Activated CD8-positive, alpha-beta memory T cell treated with anti-CD3 and anti-CD28 coated beads for 4 hours (primary cell): ENCODE measurements around the gene CHMP2B.
"Not testable (repeated sequence)": the region's sequence is repeated elsewhere in the genome, so short reads cannot be mapped to it uniquely, and the experiment has no call there.

Experiments used
- DNase-seq, 2 donors: peaks; one replicate each; pipeline ENCODE4 v3.0.0-alpha.2; 2020; ENCODE audit warnings: low read depth in 2 of 2

CHMP2B gene

DNA sequence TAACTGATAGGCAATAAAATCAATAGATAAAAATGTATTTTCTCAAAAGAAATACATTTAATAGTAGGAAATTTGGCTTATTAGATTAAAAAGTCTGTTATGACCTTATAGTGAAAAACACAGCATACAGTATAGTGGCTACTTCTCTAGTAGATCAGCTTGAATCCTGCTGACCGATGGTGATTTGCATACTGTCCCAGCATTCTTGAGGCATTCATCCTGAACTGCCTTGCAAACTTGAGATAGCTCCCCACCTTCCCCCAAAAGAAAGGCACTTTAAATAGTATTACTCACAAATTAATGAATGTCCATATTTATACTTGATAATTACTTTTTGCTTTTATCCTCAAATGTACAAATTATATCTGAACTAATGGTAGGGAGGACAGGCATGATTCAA, 6.7 kb downstream of the CHMP2B start:
- no peak for DNase-seq

DNA sequence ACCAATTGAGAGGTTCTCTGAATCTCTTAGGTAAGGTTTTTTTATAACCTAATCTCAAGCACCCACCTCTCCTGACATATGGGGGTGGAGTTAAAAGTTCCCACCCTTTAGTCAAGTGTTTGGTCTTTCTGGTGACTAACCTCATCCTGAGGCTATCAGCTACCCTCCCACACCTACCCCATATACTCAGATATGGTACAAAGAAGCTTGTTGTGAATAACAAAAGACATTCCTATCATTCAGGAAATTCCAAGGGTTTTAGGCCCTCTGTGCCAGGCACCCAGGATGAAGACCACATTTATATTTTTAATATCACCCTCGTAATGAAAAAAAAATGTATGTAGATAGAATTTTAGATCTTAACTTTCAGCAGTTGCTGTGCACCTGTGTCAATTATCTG, 9.0 kb downstream of the CHMP2B start:
- no peak for DNase-seq

DNA sequence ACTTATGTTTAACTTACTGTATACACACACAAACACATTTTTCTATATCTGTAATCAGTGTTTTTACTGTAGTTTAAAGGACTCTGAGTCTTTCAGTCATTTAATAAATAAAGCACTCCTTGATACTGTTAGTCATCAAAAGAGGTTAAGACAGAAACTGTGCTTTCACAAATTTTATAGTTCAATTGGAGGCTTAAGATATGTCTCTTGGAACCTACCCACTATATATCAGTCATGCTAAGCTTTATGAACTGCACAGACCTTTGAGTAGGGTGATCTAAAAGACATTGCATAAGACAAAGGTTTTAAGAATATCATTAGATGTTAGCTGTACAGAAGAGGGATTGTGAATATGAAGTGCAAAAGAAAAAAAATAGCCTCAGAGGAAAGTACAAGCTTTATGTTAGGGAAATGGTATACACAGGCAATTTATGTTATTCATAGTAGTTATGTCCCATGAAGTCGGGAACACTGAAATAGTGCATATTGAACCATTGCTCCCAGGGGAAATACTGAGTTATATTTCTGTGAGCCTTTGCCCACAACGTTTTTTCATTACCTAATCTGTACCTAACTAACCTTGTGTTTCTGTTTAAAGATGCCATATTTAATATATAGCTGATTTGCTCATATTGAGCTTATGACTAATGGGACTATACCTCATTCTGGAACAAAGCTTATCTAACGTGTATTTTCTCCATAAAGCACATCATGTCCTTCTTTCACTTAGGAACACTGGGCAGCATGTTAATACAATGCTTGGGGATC, 19.7 kb downstream of the CHMP2B start:
- no peak for DNase-seq

DNA sequence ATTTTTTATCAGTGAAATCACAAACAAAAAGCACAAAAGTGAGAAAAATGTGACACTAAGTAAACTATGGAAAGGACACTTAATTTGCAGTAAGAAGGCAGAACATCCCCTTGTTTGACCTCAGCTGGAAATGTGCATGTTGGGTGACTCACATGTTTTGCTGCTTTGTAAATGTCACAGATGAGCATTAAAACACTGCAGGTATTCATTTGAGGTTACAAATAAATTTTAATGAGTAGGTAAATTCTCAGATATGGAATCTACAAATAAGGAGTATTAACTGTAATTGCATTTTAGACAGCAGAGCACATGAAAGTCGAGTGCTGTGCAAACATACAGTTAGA, 20.3 kb downstream of the CHMP2B start:
- no peak for DNase-seq

DNA sequence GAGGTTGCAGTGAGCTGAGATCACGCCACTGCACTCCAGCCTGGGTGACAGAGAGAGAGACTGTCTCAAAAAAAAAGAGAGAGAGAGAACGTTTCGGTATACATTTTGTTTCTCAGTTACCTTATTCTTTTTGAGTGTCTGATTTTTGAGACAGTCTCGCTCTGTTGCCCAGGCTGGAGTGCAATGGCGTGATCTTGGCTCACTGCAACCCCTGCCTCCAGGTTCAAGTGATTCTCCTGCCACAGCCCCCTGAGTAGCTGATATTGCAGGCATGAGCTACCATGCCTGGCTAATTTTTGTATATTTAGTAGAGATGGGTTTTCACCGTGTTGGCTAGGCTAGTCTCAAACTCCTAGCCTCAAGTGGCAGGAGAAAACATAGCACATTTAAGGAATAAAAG, 21.1 kb downstream of the CHMP2B start:
- DNase-seq = not testable (repeated sequence)

DNA sequence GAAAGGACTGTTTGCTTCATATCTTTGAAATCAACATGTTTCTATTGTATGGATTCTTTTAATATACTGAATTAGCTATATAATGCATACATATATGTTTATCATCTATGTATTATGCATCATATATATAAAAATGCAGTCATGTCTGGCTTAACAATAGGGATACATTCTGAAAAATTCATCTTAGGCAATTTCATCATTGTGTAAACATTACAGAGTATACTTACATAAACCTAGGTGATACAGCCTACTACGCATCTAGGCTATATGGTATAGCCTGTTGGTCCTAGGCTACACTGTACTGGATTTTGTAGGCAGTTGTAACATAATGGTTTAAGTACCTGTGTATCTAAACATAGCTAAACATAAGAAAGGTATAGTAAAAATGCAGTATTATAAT, 21.7 kb downstream of the CHMP2B start:
- no peak for DNase-seq

DNA sequence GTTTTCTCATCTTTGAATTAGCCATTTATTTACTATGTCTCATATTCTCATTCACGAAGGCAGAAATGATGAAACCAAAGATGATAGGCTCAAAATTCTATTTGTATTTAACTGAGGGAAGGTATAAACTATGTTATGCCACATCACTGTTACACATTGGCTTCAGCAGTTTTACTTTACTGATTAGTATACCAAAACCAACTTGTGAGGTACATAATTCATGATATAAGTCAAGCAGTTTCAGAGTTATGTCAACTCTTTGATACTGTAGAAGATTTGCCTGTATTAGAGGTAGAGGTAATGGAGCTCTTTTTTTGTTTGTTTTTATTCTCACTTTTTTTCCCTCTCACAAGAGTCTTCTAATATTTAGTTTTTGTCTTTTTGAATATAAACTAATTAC, 22.9 kb downstream of the CHMP2B start:
- no peak for DNase-seq

DNA sequence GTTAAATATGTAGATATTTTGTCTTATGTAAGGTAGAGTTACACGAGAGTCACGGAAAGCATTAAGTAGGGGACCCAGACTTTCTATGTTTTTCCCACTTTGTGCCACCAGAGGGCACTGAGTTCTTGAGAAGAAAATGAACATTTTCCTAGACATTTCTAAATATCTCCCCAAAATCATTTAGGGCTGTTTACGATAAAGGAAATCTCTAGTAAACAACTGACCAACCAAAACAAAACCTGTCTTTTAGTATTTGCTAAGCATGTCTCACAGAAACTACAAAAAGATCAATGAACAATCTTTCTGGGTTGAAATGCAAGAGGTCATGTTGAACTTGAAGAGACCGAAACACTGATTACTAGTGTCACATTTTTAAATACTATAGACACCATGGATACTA, 33.2 kb downstream of the CHMP2B start:
- DNase-seq = no peak

DNA sequence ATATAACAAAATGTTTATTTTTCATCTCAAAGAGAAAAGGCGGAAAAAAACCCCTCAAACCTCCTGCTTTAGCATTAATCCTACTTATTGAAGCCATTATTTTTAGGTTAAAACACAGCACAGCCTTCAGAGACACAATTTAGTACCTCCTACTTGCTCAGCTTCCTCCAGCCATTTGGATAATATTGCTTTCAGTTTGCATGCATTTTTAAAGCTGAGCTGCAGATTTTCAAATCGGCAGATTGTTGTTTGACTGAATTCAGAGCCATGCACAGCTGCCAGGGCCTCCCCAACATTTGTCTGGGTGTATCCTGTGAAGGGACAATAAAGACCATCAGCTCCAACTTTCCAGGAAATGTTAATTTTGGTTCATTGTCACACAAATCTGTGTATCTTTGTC, 34.8 kb downstream of the CHMP2B start:
- DNase-seq = no peak

DNA sequence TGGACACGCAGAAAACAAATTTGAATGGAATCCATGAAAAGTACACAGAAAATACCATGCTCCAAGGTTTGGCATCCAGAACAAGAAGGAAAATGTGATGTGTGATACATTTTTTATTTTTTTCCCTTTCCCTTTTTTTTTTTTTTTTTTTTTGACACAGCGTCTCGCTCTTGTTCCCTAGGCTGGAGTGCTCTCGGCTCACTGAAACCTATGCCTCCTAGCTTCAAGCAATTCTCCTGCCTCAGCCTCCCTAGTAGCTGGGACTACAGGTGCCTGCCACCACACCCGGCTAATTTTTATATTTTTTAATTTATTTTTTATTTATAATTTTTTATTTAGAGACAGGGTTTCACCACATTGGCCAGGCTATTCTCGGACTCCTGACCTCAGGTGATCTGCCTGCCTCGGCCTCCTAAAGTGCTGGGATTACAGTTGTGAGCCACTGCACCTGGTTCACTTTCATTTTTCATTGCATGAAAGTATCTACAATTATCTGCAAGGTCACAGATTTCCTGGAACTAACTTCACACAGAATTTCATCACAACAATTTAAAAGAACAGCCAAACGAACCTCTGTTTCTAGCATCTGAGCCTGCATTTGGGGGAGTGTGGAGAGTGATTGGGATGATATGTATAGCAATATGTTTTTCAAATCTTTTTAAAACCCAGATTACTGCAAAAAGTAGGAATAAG, 41.0 kb downstream of the CHMP2B start:
- DNase-seq = no peak

DNA sequence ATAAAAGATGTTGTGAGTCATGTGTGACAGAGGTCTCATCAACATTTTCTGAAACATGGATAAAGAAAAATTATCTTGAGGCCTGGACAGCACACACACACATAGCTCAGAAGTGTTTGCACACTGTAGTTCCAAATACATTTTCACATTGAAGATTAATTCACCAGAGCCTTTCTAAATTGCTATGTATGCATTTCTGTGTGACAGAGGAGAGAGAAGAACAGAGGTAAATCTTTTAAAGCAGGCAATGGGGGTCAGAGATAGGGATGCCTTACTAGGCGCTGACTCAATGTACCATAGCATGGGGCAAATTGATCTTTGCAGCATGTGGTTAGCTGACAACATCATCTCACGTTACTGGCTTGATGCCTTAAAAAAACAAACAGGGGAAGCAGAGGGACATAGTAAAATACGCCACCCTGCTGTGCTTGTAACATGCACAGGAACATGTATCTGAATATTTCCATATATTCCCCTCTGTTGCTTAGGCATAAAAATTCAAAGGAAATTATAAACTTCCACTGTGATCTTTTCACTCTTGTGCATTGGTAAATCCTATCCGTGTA, 41.6 kb downstream of the CHMP2B start:
- DNase-seq = no peak

DNA sequence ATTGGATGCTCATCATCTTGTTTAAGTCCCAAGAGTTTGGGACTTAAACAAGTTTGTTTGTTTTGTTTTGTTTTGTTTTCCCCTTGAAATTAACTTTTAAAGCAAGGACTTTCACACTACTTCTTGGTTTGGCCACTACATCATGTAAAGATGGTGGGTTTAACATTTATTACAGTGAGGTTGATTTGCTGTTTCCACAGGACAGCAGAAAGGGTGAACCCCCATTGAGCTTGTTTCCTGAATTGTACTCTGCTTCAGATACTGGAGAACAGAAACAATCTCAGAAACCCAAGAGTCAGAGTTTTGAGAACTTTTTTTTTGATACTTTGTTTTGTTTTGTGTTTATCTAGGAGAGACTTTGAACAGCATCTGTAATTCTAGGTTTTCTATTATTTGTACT, 42.6 kb downstream of the CHMP2B start:
- DNase-seq = no peak

DNA sequence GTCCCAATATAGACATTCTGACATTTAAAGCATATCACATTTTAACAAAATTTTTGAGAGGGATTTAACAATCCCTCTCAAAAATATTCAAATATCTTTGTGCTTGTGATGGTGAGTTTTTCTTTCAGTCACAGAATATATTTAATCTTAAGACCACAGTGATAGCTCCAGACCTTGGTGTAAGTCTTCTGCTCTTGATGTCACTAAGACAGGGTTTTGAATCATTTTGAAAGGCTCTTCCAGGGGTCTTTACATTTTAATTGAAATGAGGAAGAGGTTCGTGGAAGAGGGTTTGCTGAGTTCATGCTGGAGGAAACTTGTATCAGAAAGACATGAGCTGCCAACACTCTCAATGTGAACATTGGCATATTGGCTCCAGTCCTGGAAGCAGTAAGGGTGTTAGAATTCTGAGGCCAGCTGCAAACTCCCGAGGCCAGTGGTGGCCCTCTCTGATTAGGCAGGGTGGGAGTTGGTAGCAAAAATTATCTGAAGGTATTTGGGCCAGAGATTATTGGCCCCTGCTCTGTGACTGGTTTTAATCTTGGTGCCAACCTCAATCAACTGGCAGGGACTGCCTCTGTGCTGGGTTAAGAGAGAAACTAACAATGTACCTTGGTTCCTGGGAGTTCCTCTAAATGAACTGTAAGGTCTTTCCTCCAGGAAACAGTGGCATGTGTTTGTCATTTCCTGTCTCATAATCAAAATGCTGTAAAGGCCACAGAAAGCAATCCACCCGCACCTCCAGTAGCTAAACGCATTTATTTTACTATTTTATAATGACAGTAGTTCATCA, 44.0 kb downstream of the CHMP2B start:
- DNase-seq = no peak

DNA sequence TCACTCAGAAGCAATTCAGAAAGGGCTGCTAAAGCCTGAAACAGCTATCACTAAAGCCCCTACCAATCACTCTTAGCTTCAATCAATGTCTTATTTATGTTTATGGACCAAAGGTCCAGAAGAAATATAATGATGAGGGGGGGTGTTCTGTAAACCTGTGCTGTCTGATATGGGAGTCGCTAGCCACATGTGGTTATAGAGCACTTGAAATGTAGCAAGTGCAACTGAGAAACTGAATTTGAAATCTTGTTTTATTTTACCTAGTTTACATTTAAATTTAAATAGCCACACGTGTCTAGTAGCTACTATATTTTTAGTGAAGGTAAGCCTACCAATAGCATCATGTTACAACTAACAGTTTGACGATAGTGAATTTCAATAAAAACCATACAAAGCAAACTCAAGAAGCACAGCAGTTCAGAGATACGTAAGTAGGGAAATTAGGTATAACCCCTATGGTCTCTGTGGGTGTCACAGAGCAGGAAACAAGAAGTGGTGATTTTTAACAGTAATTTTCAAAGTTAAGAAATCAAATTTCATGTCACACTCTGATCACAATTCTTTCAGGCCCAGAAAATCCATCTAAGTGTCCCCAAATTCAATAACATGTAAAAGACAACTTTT, 45.7 kb downstream of the CHMP2B start:
- no peak for DNase-seq

DNA sequence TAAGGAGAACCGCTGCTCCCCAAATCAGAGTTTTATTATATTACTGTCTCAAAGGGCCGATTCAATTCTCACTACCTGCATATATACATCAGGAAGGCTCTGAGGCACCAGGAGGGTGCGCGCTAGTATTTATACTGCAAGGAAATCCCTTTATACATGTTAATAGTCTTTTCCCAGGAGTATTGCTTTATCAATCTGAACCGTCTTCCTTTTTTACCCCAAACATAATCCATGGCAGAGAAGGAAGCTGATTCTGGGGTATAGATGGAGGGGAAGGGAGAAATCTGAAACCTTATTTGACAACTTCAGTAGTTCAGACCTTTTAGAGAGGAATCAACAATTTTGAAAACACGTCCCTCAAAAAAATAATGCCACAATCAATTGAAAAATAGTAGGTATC, 49.4 kb downstream of the CHMP2B start, which contains the start of gene POU1F1:
POU1F1 (minus strand) TSS at position 101 of the 400 bp plus-strand sequence. CDS start 122 bp downstream, outside the sequence.
- no peak for DNase-seq

DNA sequence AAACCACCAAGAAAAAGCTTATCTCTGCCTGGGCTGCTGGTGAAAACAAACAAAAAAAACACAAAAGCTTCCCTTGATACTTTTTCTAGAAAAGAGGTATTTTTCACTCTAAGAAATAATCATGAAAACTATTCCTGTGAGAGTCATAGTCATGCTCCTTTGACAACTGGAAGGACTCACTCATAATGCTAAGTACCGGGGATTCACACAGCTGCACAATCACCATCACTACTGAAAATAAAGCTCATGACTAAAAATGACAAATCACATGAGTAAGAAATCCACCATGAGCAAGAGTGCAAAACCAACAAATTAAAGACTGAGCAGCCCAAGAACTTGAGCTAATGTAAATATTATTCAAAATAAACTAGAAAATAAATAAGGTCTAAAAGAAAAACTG, 59.9 kb downstream of the CHMP2B start:
- no peak for DNase-seq

DNA sequence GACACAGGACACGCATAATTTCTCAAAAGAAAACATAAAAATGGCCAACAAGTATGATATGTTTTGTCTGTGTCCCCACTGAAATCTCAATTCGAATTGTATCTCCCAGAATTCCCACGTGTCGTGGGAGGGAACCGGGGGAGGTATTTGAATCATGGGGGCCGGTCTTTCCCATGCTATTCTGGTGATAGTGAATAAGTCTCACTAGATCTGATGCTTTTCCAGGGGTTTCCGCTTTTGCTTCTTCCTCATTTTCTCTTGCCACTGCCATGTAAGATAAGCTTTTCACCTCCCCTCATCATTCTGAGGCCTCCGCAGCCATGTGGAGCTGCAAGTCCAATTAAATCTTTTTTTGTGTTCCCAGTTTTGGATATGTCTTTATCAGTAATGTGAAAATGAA, 61.3 kb downstream of the CHMP2B start:
- no peak for DNase-seq

DNA sequence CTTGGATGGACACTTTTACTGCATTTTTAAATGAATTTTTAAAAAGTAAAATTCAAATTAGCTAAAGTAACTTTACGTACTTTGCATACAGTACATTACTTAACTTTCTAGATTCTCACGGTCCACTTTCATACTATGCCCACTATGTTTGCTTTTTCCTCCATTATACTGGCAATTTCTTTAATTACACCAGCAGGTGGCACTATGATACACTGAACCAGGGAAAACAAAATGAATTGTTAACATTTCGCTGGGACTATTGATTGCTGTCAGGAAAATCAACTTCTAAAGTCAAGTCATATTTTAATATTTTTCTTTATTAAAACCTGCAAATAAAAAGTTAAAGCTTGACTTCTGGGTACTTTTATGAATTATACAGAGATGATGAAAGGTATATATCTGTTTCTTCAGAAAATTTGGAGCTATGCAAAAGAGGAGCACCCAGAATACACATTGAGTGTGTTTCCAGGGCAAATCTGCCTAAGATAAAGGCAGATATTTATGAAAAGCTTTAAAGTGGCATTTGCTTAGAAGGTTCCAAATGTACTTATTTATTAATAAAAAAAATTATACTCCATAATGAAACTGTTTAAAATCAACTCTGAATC, 71.1 kb downstream of the CHMP2B start:
- no peak for DNase-seq

DNA sequence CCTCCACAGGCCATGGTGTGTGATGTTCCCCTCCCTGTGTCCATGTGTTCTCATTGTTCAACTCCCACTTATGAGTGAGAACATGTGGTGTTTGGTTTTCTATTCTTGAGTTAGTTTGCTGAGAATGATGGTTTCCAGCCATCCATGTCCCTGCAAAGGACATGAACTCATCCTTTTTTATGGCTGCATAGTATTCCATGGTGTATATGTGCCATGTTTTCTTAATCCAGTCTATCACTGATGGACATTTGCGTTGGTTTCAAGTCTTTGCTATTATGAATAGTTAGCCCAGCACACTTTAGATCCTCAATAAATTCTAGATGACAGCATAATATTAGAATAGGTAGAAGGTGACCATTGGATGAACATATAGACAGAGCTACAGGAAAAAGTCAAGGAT, 77.9 kb downstream of the CHMP2B start:
- DNase-seq = not testable (repeated sequence)
